SK-N-MC (cell line): Measurements from ENCODE around the gene PPP2R2B.

Source experiments
- EZH2 ChIP-seq: fragments of 200-600 bp; sonication (generic); IDR thresholded peaks from one replicate; pipeline ENCODE4 v1.6.1; 2017; ENCODE audit warnings: antibody characterized with exemption
- POLR2AphosphoS5 ChIP-seq: IDR thresholded peaks from 2 replicates; pipeline ENCODE4 v1.6.1; 2012; ENCODE audit warnings: mild to moderate bottlenecking, low read depth, low read length, borderline replicate concordance

DNA sequence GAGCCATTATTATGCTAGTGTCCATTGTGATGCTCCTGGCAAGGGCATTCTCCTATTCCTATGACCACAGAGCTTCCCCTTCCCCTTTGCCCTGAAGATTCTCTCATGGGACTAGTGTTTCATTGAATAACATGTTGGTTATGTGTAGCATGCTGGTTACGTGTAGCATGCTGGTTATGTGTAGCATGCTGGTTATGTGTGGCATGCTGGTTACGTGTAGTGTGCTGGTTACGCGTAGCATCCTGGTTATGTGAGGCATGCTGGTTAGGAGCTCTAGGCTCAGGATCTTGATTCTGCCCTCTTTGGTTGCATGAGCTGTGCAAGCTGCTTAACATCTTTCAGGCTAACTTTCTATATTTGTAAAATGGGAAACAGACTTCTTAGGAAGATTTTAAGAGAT is 316.1 kb downstream of the PPP2R2B start:
- TF ChIP-seq EZH2 (no peak), POLR2AphosphoS5 (no peak)
